C4-2B (cell line): ENCODE results near the gene CLSTN2.

Experiments
- H3K27ac ChIP-seq: fragments of 450-650 bp; 2 replicates; pipeline ENCODE4 v1.5.1; 2017
- ZFX ChIP-seq: fragments of 450-650 bp; IDR thresholded peaks from 2 replicates; pipeline ENCODE4 v1.6.1; 2017
- TF ChIP-seq, protein P1 (sequence below): fragments of 450-650 bp; conservative IDR thresholded peaks from 2 replicates; pipeline ENCODE4 v1.5.1; 2017; ENCODE audit warnings: mild to moderate bottlenecking

CLSTN2 gene

GRCh38 chr3:139985576-139985975, 50.6 kb downstream of the CLSTN2 start:
- no peak overlapping the region for H3K27ac ChIP-seq
- TF ChIP-seq, protein P1, sequence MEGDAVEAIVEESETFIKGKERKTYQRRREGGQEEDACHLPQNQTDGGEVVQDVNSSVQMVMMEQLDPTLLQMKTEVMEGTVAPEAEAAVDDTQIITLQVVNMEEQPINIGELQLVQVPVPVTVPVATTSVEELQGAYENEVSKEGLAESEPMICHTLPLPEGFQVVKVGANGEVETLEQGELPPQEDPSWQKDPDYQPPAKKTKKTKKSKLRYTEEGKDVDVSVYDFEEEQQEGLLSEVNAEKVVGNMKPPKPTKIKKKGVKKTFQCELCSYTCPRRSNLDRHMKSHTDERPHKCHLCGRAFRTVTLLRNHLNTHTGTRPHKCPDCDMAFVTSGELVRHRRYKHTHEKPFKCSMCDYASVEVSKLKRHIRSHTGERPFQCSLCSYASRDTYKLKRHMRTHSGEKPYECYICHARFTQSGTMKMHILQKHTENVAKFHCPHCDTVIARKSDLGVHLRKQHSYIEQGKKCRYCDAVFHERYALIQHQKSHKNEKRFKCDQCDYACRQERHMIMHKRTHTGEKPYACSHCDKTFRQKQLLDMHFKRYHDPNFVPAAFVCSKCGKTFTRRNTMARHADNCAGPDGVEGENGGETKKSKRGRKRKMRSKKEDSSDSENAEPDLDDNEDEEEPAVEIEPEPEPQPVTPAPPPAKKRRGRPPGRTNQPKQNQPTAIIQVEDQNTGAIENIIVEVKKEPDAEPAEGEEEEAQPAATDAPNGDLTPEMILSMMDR, result no peak
- TF ChIP-seq ZFX, result no peak

DNA sequence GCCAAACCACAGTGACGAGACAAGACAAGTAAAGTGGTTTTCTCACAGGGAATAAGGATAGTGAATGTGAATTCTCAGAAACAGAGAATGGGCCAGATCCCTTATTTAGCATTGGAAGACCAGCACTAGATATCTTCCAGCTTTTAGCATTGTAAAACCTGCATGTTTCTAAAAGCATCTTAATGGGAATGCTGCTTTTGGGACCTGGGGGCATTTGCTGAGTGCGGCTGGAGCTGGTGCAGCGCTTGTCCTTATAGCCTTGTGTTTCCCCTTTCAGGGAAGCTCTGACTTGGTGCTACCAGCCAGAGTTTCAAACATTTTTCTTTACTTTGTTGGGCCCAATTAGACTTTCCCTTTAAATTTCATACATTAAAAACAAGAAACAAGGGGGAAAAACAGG, 52.9 kb downstream of the CLSTN2 start:
- TF ChIP-seq ZFX, result no peak
- TF ChIP-seq, protein P1, result no peak
- H3K27ac ChIP-seq, result no peak overlapping the region

DNA sequence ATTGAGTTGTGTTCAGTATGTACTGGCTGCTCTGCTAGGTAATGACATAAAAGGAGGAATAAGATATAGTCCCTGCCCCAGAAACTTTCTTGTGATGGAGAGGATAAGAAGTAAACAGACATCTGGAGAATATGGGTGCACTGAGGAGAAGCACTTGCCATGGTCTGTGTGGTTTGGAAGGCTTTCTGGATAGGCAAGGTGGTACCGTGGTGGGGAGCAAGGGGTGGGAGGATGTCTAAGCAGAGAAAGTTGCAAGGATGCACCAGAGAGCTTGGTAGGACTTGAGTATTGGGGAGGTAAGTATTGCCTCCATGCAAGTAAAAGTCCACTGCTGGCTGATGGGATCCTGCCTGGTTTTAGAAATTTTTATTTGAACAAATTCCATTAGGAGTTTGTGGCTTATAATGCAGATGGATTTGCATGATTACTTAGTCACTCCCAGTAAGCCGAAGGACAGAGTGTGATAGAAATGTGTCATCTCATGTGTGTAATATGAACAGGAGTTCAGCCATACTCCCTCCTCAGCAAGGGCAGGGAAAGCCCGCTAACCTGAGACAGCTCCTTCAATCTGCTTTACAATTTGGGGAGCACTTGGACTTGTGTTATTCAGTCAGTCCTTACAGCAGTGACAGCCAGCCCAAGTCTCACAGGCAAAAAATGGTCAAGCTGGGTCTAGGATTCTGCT, 53.6 kb downstream of the CLSTN2 start:
- TF ChIP-seq ZFX, result no peak
- TF ChIP-seq, protein P1, result no peak
- no peak overlapping the region for H3K27ac ChIP-seq

GRCh38 chr3:139994891-139995290, 59.9 kb downstream of the CLSTN2 start:
- H3K27ac ChIP-seq, result no peak overlapping the region
- TF ChIP-seq ZFX, result no peak
- TF ChIP-seq, protein P1, result no peak

GRCh38 chr3:140004271-140004670, 69.3 kb downstream of the CLSTN2 start:
- no peak overlapping the region for H3K27ac ChIP-seq
- TF ChIP-seq ZFX, result no peak
- TF ChIP-seq, protein P1, result no peak

DNA sequence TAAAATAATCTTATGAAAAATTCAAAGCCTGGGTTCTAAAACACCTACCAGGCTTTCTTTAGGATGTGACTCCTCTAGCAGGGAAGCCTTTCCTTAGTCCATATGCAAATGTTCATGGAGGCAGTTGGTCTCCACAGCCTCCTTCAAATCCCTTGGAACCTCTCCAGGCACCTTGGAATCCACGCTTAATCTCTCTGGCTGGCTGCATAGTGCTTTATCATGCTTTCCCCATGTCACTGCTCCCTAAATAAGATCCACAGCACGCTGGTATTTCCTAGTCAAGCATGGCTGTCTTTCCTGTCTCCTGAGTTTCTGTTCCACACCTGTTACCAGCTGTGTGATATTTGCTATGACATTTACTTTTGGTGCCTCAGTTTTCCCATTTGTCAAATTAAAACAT, 71.3 kb downstream of the CLSTN2 start:
- TF ChIP-seq, protein P1, result no peak
- TF ChIP-seq ZFX, result no peak

DNA sequence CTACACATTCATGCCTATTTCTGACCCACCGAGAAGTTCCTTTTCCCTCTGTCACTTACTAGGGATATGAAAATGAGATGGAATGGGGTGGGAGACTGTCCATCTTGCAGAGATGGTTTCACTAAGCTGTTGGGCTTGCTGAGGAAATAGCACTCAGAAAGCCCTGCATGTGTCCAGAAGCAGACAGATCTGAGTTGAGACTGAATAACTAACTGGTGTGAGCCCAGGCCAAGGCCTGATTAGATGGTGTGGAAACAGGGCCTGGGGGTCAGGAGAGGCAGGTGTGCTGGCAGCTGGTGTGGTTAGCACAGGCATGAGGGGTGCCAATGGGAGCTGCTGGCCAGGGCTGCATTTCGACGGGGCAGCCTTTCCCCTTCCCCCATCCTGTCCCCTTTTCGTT, 72.1 kb downstream of the CLSTN2 start:
- H3K27ac ChIP-seq, result no peak overlapping the region
- TF ChIP-seq ZFX, result no peak

More for the DNA sequence above, 71.3 kb downstream of the CLSTN2 start:
- H3K27ac ChIP-seq, result no peak overlapping the region
